Ovary (tissue), 9 donors: ENCODE results near the gene LIMS1. TPM values are rescaled to one million over a fixed set of nuclear protein-coding genes. Genes with fewer than 3 reads are reported as not detected.

Experiments used
- DNase-seq, 5 donors: peaks; one replicate each; pipeline ENCODE4 v3.0.0-alpha.2; 2019 to 2020
- H3K27ac ChIP-seq, 2 donors: fragments of 200-600 bp; one replicate each; pipeline versions ENCODE4 v1.5.1 to v1.8.0; 2019 to 2022
- H3K27me3 ChIP-seq: fragments of 200-600 bp; one replicate; pipeline ENCODE4 v1.8.0; 2022
- H3K36me3 ChIP-seq: fragments of 200-600 bp; sonication (generic); one replicate; pipeline ENCODE4 v1.5.1; 2019
- H3K4me1 ChIP-seq: one replicate; pipeline ENCODE4 v1.8.1; 2013; ENCODE audit warnings: mild to moderate bottlenecking, moderate library complexity; ENCODE audit not compliant: insufficient read depth
- H3K4me3 ChIP-seq: fragments of 200-600 bp; sonication (generic); one replicate; pipeline ENCODE4 v1.5.1; 2017
- H3K9me3 ChIP-seq, 2 donors: fragments of 200-600 bp in 1 of 2; sonication (generic) in 1 of 2; one replicate each; pipeline versions ENCODE4 v1.5.1 to v1.8.1; 2013 to 2019; ENCODE audit warnings: mild to moderate bottlenecking in 1 of 2, moderate library complexity in 1 of 2
- EP300 ChIP-seq: sonication (generic); formaldehyde crosslinking; IDR thresholded peaks from one replicate; pipeline ENCODE4 v1.6.1; 2017; ENCODE audit warnings: antibody characterized with exemption
- POLR2A ChIP-seq: fragments of 450-650 bp; IDR thresholded peaks from one replicate; pipeline ENCODE4 v1.6.1; 2017; ENCODE audit warnings: antibody characterized with exemption, mild to moderate bottlenecking, moderate library complexity
- WGBS, 3 donors: extraction: QIAGEN DNeasy Blood & Tissue Kit in 1 of 3; methylation state at CpG; one replicate each; pipeline versions ENCODE4 v1.1.5 to v1.1.7; 2013 to 2017; 5-methylcytosine and 5-hydroxymethylcytosine counted together
- intact Hi-C, 4 donors: fragments of 100-400 bp; cut with DNase I; formaldehyde crosslinking; loops; one replicate each; pipeline versions ENCODE4 v1.11.0 to v1.15.1; 2022 to 2023
- polyA plus RNA-seq, 2 donors: library from polyadenylated mRNA; stranded (reverse); fragments of 200-250 nt in 1 of 2; fragments of 350-450 nt in 1 of 2; fragmentation: Illumina TruSeq in 1 of 2; extraction: RNeasy Lipid Tissue Mini Kit (QIAGEN cat#74804) in 1 of 2; gene quantifications; one replicate each; pipeline ENCODE4 v1.2.3, GENCODE V29; 2013 to 2014
- total RNA-seq, 7 donors: library from RNA; depleted of rRNA in 2 of 7; stranded (reverse); fragments of >200 nt in 2 of 7; fragmentation: NEBNext Ultra II Directional in 3 of 7; extraction: Animal tissue kit (Norgen Biotek cat#: 25700) in 3 of 7; gene quantifications; one replicate each; pipeline versions ENCODE4 v1.1.0 to v1.2.4, GENCODE V29; 2016 to 2023
- TF ChIP-seq, protein P1 (sequence below), 3 donors: fragments of 450-650 bp in 2 of 3; fragments of 200-600 bp in 1 of 3; IDR thresholded peaks; one replicate each; pipeline versions ENCODE4 v1.5.1 to v1.8.0; 2016 to 2022; ENCODE audit warnings: antibody characterized with exemption in 3 of 3, mild to moderate bottlenecking in 1 of 3
- donor health status: DM: no; HTN: no; CAD: no; lungs with moderate emphysema.
- donor health status: DM: no; HTN: no; CAD: no.
- donor health status: Bipolar disorder and iron deficiency.
- donor health status: DM: yes; HTN: yes; CAD: no.
- donor health status: DM: no; HTN: no; CAD: no.
- donor health status: DM: yes; HTN: yes; CAD: no.

Gene LIMS1
- total and polyA plus RNA-seq, 9 donors, result 36.2 to 91.1 (median 40.2) TPM

DNA sequence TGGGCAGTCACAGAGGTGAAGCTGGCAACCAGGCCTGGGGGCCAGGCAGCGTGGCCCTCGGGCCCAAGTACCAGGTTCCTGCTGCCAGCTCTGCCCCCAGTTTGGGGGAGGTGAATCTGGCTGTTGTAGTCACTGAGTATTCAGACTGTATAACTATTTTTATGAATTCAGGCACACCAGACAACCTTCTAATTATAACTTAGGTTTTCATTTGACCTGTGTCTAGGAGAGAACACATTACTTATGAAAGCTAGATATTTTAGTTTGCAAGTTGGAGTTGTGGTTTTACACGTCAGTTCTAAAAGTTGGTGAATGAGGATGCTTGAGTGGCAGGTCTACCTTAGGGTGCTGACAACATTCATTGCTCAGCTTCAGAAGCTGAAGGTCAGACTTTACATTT, 71.7 kb downstream of the LIMS1 start:
- no peaks in the 10 kb centered on the region for H3K9me3 ChIP-seq
- no peak overlapping the region for H3K4me3 ChIP-seq
- no peak overlapping the region for H3K27ac ChIP-seq
- H3K4me1 ChIP-seq, result peaks cover 3% of the 10 kb centered on the region
- no peak for DNase-seq
- H3K36me3 ChIP-seq, result no peaks in the 10 kb centered on the region
- intact Hi-C loops, result no loop called here
- whole genome bisulfite sequencing, 3 donors, result 95 to 99% (median 95%) methylated on average over 3 of the region's 3 CpGs
- TF ChIP-seq POLR2A (no peak), EP300 (no peak)
- TF ChIP-seq, protein P1, sequence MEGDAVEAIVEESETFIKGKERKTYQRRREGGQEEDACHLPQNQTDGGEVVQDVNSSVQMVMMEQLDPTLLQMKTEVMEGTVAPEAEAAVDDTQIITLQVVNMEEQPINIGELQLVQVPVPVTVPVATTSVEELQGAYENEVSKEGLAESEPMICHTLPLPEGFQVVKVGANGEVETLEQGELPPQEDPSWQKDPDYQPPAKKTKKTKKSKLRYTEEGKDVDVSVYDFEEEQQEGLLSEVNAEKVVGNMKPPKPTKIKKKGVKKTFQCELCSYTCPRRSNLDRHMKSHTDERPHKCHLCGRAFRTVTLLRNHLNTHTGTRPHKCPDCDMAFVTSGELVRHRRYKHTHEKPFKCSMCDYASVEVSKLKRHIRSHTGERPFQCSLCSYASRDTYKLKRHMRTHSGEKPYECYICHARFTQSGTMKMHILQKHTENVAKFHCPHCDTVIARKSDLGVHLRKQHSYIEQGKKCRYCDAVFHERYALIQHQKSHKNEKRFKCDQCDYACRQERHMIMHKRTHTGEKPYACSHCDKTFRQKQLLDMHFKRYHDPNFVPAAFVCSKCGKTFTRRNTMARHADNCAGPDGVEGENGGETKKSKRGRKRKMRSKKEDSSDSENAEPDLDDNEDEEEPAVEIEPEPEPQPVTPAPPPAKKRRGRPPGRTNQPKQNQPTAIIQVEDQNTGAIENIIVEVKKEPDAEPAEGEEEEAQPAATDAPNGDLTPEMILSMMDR (IDR thresholded peaks at IDR 0.05), result no peak
- no peaks in the 10 kb centered on the region for H3K27me3 ChIP-seq

DNA sequence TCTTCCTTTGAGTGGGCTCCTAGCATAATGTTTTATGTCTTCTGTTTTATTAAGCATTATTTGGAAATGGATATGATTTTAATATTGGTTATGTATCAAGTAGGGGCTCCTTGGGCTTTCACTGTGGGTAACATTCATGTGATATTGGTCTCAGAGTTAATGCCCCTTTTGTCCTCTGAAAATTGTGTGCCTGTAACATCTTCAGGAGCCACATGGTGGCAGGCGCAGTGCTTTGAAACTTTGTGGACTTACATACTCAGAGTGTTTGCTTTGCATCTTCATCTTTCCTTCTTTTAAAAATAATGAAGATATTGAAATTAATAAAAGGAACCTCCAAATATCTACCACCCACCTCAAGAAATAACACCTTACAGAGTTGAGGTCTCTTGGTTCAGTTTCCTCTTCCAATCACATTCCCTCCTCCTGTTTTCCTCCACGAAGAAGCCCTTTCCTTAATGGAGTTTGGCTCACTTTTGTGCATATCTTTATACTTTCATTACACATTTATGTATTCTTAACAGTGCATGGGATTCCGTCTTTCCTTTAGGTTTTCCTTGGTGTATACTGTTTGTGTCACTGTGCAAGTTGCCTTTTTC, 73.5 kb downstream of the LIMS1 start:
- Histone ChIP-seq H3K27ac (no peak overlapping the region), H3K27me3 (no peaks in the 10 kb centered on the region), H3K4me1 (peaks cover 7% of the 10 kb centered on the region), H3K9me3 (no peaks in the 10 kb centered on the region), H3K4me3 (no peak overlapping the region), H3K36me3 (no peaks in the 10 kb centered on the region)
- DNase-seq, result no peak
- TF ChIP-seq, protein P1 (IDR thresholded peaks at IDR 0.05), result peak; percentile 10 to 51 (median 44)
- TF ChIP-seq POLR2A, result no peak
- WGBS, 3 donors, result 61 to 71% (median 65%) methylated on average over 3 of the region's 3 CpGs
- intact Hi-C loops, result no loop called here

DNA sequence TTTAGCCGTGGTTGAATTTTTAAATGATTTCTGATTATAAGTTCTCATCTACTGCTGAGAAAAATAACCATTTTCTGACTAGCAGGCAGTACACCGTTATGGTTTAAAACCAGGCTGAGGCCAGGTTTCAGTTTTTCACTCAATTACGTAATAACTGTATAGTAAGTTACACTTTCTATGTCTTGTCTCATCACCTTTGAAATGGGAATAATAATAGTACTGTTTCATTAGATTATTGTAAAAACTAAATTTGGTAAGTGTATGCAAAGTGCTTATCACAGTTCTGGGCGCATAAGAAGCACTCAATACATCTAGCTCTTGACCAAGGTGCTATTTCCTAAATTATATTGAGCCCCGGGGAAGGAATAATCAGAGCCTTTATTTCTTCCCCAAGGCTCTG, 76.8 kb downstream of the LIMS1 start:
- Histone ChIP-seq H3K4me3 (no peak overlapping the region), H3K9me3 (no peaks in the 10 kb centered on the region), H3K27me3 (no peaks in the 10 kb centered on the region), H3K4me1 (peaks cover 15% of the 10 kb centered on the region), H3K36me3 (no peaks in the 10 kb centered on the region), H3K27ac (no peak overlapping the region)
- 82 to 90% (median 87%) methylated on average over 5 of the region's 5 CpGs for WGBS, 3 donors
- no peak for DNase-seq
- intact Hi-C loops, result no loop called here
- no peak for TF ChIP-seq EP300
- TF ChIP-seq POLR2A, result no peak
- TF ChIP-seq, protein P1 (IDR thresholded peaks at IDR 0.05), result no peak

DNA sequence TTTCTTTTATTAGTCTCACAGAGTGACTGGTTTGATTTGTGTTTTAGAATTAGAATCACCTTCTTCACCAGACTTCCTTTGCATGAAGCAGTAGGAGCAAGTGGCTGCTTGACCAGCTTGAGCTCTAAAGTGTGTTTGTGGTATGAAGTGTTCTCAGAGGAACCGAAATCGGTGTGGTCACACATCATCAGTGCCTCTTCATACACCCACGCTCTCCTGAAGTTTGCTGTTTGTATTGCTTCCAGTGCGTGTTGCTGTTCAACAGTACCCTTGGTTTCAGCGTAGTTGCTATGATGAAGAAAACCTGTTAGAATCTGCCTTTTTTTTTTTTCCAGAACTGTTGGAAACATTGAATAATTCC, 77.9 kb downstream of the LIMS1 start:
- peak overlapping the region in 1 of 2 donors; percentile 30 for H3K27ac ChIP-seq
- WGBS, 3 donors, result 12 to 25% (median 17%) methylated on average over 5 of the region's 5 CpGs

More for the DNA sequence above, 77.9 kb downstream of the LIMS1 start:
- TF ChIP-seq, protein P1 (IDR thresholded peaks at IDR 0.05), result no peak
- Histone ChIP-seq H3K9me3 (no peaks in the 10 kb centered on the region), H3K4me3 (no peak overlapping the region), H3K4me1 (peaks cover 21% of the 10 kb centered on the region), H3K27me3 (no peaks in the 10 kb centered on the region), H3K36me3 (no peaks in the 10 kb centered on the region)
- DNase-seq, result peak in 1 of 5 donors; percentile 52
- intact Hi-C loops, result no loop called here
